ENCODE results near the gene MMP20.

DNA sequence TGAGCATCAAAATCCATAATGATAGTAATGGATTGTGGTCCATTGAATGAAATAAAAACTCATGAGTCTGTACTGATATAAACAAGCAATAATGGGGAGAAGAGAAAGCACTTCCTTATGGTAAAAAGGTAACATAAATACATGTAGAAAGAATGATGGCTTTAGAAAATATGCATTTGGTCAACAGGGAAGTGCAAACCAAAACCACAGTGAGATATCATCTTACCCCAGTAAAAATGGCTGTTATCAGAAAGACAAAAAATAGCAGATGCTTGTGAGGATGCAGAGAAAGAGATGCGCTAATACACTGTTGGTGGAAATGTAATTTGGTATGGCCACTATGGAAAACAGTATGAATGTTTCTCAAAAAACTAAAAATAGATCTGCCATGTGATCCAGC, 6.9 kb upstream of the MMP20 start:
- TF ChIP-seq, protein P1, sequence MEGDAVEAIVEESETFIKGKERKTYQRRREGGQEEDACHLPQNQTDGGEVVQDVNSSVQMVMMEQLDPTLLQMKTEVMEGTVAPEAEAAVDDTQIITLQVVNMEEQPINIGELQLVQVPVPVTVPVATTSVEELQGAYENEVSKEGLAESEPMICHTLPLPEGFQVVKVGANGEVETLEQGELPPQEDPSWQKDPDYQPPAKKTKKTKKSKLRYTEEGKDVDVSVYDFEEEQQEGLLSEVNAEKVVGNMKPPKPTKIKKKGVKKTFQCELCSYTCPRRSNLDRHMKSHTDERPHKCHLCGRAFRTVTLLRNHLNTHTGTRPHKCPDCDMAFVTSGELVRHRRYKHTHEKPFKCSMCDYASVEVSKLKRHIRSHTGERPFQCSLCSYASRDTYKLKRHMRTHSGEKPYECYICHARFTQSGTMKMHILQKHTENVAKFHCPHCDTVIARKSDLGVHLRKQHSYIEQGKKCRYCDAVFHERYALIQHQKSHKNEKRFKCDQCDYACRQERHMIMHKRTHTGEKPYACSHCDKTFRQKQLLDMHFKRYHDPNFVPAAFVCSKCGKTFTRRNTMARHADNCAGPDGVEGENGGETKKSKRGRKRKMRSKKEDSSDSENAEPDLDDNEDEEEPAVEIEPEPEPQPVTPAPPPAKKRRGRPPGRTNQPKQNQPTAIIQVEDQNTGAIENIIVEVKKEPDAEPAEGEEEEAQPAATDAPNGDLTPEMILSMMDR (IDR thresholded peaks at IDR 0.05; ENCODE audit: insufficient read depth, low read depth, low read length), result no peak
- no peak for TF ChIP-seq EZH2 (IDR thresholded peaks at IDR 0.05; ENCODE audit: insufficient read depth, low read length)

Measured in astrocyte (in vitro differentiated cells and primary cell).